ENCODE measurements around the gene PEX7. TPM values are rescaled to one million over a fixed set of nuclear protein-coding genes. Genes with fewer than 3 reads are reported as not detected.
"Not testable (repeated sequence)": the region's sequence is repeated elsewhere in the genome, so short reads cannot be mapped to it uniquely, and the experiment has no call there.

PEX7 gene
- total RNA-seq, 1 donor from 2014 or later = 10.4 TPM

DNA sequence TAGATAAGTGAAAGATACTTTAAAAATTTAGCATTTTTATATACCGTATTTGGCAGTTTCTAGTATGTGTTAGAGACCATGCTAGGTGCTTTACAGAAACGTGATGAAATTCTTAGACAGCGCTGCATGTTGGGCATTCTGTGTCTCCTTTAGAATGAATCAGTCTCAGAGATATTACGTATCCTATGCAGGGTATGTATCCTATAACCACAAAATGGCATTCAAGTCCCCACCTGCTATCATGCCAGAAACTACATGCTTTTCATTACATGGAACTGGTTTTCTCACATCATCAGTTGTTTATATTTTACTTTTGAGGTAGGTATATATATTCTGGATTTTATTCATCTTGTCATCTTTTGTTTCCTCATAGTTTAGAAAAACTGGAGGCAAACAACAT is 42.3 kb downstream of the PEX7 start:
- H3K27ac ChIP-seq (ENCODE audit: low read depth, low read length) = no peak overlapping the region
- no peaks in the 10 kb centered on the region for H3K9me3 ChIP-seq (ENCODE audit: control insufficient read depth in 3 of 3, low read length in 3 of 3)
- no peaks in the 10 kb centered on the region for H3K36me3 ChIP-seq (ENCODE audit: control insufficient read depth in 3 of 3, insufficient read depth in 3 of 3, low read length in 3 of 3)
- H3K4me1 ChIP-seq (ENCODE audit: control insufficient read depth in 3 of 3, insufficient read depth in 3 of 3, low read length in 3 of 3) = no peaks in the 10 kb centered on the region
- H3K4me3 ChIP-seq (ENCODE audit: low read length in 3 of 3) = no peak overlapping the region
- no peak overlapping the region for H3K9ac ChIP-seq (ENCODE audit: low read depth in 1 of 3, low read length in 3 of 3)
- no peaks in the 10 kb centered on the region for H3K27me3 ChIP-seq (ENCODE audit: control insufficient read depth in 3 of 3, insufficient read depth in 3 of 3, low read length in 3 of 3)

DNA sequence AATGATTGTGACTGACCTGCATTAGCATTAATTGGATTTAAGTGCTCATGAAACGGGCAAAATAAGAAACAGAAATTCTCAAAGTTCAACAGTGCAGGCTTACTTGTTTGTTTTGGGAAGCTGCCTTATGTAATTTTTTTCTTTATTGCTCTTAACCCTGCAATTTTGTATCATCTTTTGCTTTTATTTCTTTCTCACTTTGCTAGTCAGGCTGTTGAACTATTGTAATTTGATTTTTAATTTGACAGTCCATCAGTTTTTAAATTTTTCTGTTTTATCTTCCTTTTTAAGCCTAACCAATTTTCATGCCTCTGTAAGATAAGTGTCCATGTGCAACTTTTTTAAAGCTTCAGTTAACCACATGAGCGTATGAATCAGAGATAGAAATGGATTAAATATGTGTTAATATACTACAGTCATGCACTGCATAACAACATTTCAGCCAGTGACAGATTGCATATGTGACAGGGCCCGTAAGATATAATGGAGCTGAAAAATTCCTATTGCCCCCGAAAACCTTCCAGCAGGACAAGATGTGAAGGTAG is 44.6 kb downstream of the PEX7 start:
- no peak overlapping the region for H3K9ac ChIP-seq (ENCODE audit: low read depth in 1 of 3, low read length in 3 of 3)

DNA sequence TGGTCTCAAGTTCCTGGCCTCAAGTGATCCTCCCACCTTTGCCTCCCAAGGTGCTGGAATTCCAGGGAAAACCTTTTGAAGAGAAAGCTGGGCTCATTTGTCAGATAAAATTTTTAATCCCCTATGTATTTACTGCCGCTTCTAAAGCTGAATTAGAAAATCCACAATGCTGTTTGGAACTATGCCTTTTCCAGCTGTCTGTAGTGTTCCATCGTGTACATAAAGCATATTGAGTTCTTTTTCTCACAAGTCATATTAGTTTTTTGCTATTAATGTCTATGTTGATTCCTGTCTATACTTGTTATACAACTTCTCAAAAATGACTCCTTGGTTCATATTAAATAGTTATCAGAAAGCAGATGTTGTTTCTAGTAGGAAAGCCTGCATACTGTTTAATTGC is 47.1 kb downstream of the PEX7 start:
- Histone ChIP-seq H3K9me3 (ENCODE audit: control insufficient read depth in 3 of 3, low read length in 3 of 3) (peaks cover 0 to 6% (median 0%) of the 10 kb centered on the region in 3 donors), H3K36me3 (ENCODE audit: control insufficient read depth in 3 of 3, insufficient read depth in 3 of 3, low read length in 3 of 3) (peaks cover 2 to 8% (median 5%) of the 10 kb centered on the region in 3 donors), H3K4me3 (ENCODE audit: low read length in 3 of 3) (no peak overlapping the region), H3K27ac (ENCODE audit: low read depth, low read length) (no peak overlapping the region), H3K27me3 (ENCODE audit: control insufficient read depth in 3 of 3, insufficient read depth in 3 of 3, low read length in 3 of 3) (no peaks in the 10 kb centered on the region), H3K9ac (ENCODE audit: low read depth in 1 of 3, low read length in 3 of 3) (no peak overlapping the region), H3K4me1 (ENCODE audit: control insufficient read depth in 3 of 3, insufficient read depth in 3 of 3, low read length in 3 of 3) (no peaks in the 10 kb centered on the region)

More for the DNA sequence above, 44.6 kb downstream of the PEX7 start:
- no peaks in the 10 kb centered on the region for H3K4me1 ChIP-seq (ENCODE audit: control insufficient read depth in 3 of 3, insufficient read depth in 3 of 3, low read length in 3 of 3)
- H3K36me3 ChIP-seq (ENCODE audit: control insufficient read depth in 3 of 3, insufficient read depth in 3 of 3, low read length in 3 of 3) = peaks cover 0 to 6% (median 2%) of the 10 kb centered on the region in 3 donors
- H3K27me3 ChIP-seq (ENCODE audit: control insufficient read depth in 3 of 3, insufficient read depth in 3 of 3, low read length in 3 of 3) = no peaks in the 10 kb centered on the region
- H3K4me3 ChIP-seq (ENCODE audit: low read length in 3 of 3) = no peak overlapping the region
- H3K9me3 ChIP-seq (ENCODE audit: control insufficient read depth in 3 of 3, low read length in 3 of 3) = no peaks in the 10 kb centered on the region
- no peak overlapping the region for H3K27ac ChIP-seq (ENCODE audit: low read depth, low read length)

DNA sequence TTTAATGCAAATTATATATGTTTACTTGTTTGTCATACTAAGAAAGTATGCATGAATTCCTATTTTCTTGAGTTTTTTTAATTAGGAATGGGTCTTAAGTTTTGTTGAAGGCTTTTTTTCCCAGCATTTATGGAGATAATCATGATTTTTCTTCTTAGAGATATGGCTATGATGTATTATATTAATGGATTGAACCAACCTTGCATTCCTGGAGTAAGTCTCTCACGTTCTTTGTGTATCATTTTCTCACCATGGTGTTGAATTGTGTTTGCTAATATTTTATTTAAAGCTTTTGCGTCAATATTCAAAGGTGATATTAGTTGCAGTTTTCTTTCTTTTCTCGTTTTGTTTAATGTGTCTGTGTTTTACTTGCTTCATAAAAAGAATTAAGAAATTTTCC is 51.4 kb downstream of the PEX7 start:
- Histone ChIP-seq H3K4me3 (ENCODE audit: low read length in 3 of 3) (no peak overlapping the region), H3K9me3 (ENCODE audit: control insufficient read depth in 3 of 3, low read length in 3 of 3) (peaks cover 0 to 6% (median 0%) of the 10 kb centered on the region in 3 donors), H3K36me3 (ENCODE audit: control insufficient read depth in 3 of 3, insufficient read depth in 3 of 3, low read length in 3 of 3) (peaks cover 2 to 8% (median 5%) of the 10 kb centered on the region in 3 donors), H3K27ac (ENCODE audit: low read depth, low read length) (no peak overlapping the region), H3K4me1 (ENCODE audit: control insufficient read depth in 3 of 3, insufficient read depth in 3 of 3, low read length in 3 of 3) (no peaks in the 10 kb centered on the region), H3K9ac (ENCODE audit: low read depth in 1 of 3, low read length in 3 of 3) (no peak overlapping the region), H3K27me3 (ENCODE audit: control insufficient read depth in 3 of 3, insufficient read depth in 3 of 3, low read length in 3 of 3) (no peaks in the 10 kb centered on the region)

DNA sequence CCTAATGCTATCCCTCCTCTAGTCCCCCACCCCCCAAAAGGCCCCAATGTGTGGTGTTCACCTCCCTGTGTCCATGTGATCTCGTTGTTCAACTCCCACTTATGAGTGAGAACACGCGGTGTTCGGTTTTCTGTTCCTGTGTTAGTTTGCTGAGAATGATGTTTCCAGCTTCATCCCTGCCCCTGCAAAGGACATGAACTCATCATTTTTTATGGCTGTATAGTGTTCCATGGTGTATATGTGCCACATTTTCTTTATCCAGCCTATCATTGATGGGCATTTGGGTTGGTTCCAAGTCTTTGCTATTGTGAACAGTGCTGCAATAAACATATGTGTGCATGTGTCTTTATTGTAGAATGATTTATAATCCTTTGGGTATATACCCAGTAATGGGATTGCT is 54.1 kb downstream of the PEX7 start:
- H3K4me1 ChIP-seq (ENCODE audit: control insufficient read depth in 3 of 3, insufficient read depth in 3 of 3, low read length in 3 of 3); H3K9me3 ChIP-seq (ENCODE audit: control insufficient read depth in 3 of 3, low read length in 3 of 3): not testable (repeated sequence)

DNA sequence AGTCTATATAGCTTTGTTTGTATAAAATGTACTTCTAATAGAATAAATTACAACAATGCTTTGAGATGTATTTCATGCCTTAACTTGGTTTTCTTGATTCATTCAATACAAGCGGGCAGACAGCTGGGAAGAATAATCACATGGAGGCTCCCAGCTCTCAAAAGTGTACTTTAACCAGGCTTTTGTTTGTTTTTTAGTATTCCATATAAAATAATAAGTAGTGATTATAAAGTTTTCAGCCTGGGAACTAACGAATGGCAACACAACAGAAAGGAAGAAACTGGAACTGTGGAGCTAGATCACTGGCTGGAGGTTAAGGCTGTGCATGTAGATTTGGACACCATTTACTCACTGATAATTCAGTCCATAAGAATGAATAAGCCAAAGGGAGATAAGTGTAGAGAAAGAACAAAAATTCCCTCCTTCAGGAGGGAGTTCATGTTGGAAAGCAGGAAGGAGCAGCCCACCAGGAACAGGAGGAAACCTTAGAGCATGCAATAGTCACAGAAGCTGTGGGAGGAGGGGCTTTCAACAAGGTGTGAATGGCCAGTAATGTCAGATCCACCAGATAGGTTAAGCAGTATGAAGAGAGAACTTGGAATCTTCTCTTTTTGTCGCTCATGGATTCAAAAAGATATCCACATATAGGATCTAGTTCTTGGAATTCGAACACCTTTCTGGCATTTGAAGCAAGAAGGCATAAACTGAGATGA is 58.5 kb downstream of the PEX7 start:
- Histone ChIP-seq H3K36me3 (ENCODE audit: control insufficient read depth in 3 of 3, insufficient read depth in 3 of 3, low read length in 3 of 3) (no peaks in the 10 kb centered on the region), H3K9ac (ENCODE audit: low read depth in 1 of 3, low read length in 3 of 3) (no peak overlapping the region), H3K4me3 (ENCODE audit: low read length in 3 of 3) (no peak overlapping the region), H3K27me3 (ENCODE audit: control insufficient read depth in 3 of 3, insufficient read depth in 3 of 3, low read length in 3 of 3) (no peaks in the 10 kb centered on the region), H3K9me3 (ENCODE audit: control insufficient read depth in 3 of 3, low read length in 3 of 3) (no peaks in the 10 kb centered on the region), H3K4me1 (ENCODE audit: control insufficient read depth in 3 of 3, insufficient read depth in 3 of 3, low read length in 3 of 3) (no peaks in the 10 kb centered on the region), H3K27ac (ENCODE audit: low read depth, low read length) (no peak overlapping the region)

More for the DNA sequence above, 54.1 kb downstream of the PEX7 start:
- H3K9ac ChIP-seq (ENCODE audit: low read depth in 1 of 3, low read length in 3 of 3); H3K27me3 ChIP-seq (ENCODE audit: control insufficient read depth in 3 of 3, insufficient read depth in 3 of 3, low read length in 3 of 3); H3K4me3 ChIP-seq (ENCODE audit: low read length in 3 of 3); H3K36me3 ChIP-seq (ENCODE audit: control insufficient read depth in 3 of 3, insufficient read depth in 3 of 3, low read length in 3 of 3); H3K27ac ChIP-seq (ENCODE audit: low read depth, low read length): not testable (repeated sequence)

DNA sequence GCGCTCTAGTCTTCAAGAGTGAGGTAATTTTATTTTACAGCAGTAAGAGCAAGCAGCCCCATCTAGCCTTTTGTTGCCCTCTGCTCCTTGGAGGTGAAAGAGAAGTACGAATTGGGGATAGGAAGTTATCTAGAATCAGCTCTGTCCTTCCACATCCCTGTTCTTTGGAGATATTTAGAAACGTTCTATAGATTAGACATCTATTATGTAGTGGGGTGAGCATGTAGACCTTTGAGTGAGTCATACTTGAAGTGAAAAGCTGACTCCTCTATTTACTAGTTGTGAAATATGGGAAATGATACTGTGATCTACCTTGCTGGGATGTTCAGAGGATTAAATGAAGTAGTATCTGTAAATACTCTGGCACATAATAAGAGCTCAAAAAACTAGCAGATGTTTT is 63.7 kb downstream of the PEX7 start:
- no peak overlapping the region for H3K4me3 ChIP-seq (ENCODE audit: low read length in 3 of 3)
- H3K9ac ChIP-seq (ENCODE audit: low read depth in 1 of 3, low read length in 3 of 3) = no peak overlapping the region
- H3K4me1 ChIP-seq (ENCODE audit: control insufficient read depth in 3 of 3, insufficient read depth in 3 of 3, low read length in 3 of 3) = no peaks in the 10 kb centered on the region
- H3K27ac ChIP-seq (ENCODE audit: low read depth, low read length) = no peak overlapping the region
- H3K27me3 ChIP-seq (ENCODE audit: control insufficient read depth in 3 of 3, insufficient read depth in 3 of 3, low read length in 3 of 3) = no peaks in the 10 kb centered on the region
- no peaks in the 10 kb centered on the region for H3K36me3 ChIP-seq (ENCODE audit: control insufficient read depth in 3 of 3, insufficient read depth in 3 of 3, low read length in 3 of 3)
- H3K9me3 ChIP-seq (ENCODE audit: control insufficient read depth in 3 of 3, low read length in 3 of 3) = no peaks in the 10 kb centered on the region

DNA sequence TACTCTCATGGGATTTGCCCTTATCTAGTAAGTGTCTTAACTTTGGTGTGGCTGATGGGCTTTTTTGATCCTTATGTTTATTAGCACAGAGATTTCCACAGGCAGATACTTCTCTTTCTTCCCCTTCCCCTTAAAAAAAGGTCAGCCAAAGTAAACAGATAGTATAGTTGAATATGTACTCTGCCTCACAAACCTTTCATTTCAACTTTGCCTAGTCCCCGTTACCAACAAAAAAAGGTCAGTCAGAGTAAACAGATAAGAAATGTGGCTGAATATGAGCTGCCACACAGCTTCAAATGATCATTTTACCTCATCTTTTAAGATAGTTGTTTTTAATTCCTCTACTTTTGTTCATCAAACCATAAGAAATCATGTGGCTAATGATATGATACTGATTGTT is 65.6 kb downstream of the PEX7 start:
- Histone ChIP-seq H3K4me1 (ENCODE audit: control insufficient read depth in 3 of 3, insufficient read depth in 3 of 3, low read length in 3 of 3) (no peaks in the 10 kb centered on the region), H3K9ac (ENCODE audit: low read depth in 1 of 3, low read length in 3 of 3) (no peak overlapping the region), H3K36me3 (ENCODE audit: control insufficient read depth in 3 of 3, insufficient read depth in 3 of 3, low read length in 3 of 3) (no peaks in the 10 kb centered on the region), H3K27ac (ENCODE audit: low read depth, low read length) (no peak overlapping the region), H3K9me3 (ENCODE audit: control insufficient read depth in 3 of 3, low read length in 3 of 3) (no peaks in the 10 kb centered on the region), H3K4me3 (ENCODE audit: low read length in 3 of 3) (no peak overlapping the region), H3K27me3 (ENCODE audit: control insufficient read depth in 3 of 3, insufficient read depth in 3 of 3, low read length in 3 of 3) (no peaks in the 10 kb centered on the region)

DNA sequence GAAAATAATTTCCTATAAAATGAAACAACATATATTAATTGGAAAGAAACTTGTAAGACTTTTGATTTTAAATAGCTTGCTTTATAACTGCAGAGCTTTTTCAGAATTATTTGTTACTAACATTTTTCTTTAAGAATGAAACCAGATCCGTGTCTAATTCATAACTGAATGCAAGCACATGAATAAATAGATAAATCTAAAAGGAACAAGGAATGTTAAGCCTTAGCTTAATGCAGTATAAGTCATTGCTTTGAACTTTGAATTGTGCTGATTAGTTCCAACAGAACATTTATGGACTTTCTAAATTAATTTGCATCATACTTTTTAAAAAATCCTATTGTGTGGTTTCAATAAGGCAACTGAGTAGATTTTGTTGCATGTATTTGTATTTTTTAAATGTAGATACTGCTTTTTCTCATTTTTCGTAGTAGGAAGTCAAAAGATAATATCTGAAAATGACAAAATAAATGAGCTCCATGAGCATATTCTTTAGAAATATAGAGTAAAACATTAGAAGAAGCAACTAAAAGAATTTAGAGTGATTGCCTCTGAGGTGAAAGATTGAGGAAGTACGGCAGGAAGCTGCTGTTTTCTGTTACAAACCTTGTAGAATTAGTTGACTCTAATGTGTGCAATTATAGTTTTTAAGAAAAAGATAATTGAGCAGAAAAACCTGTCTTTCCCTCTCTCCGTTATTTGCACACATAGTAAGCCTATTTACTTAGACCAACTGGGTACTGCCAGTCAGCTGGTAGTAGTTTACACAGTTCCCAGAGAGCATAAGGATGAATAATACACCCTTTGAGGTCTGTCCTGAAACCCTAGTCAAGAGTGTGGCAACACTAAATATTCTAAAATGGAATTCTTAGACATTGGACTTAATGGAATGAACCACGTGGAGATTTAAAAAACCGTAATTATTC is 67.1 kb downstream of the PEX7 start:
- Histone ChIP-seq H3K27me3 (ENCODE audit: control insufficient read depth in 3 of 3, insufficient read depth in 3 of 3, low read length in 3 of 3) (no peaks in the 10 kb centered on the region), H3K27ac (ENCODE audit: low read depth, low read length) (no peak overlapping the region), H3K9ac (ENCODE audit: low read depth in 1 of 3, low read length in 3 of 3) (no peak overlapping the region), H3K4me3 (ENCODE audit: low read length in 3 of 3) (no peak overlapping the region), H3K36me3 (ENCODE audit: control insufficient read depth in 3 of 3, insufficient read depth in 3 of 3, low read length in 3 of 3) (no peaks in the 10 kb centered on the region), H3K9me3 (ENCODE audit: control insufficient read depth in 3 of 3, low read length in 3 of 3) (no peaks in the 10 kb centered on the region), H3K4me1 (ENCODE audit: control insufficient read depth in 3 of 3, insufficient read depth in 3 of 3, low read length in 3 of 3) (no peaks in the 10 kb centered on the region)

All from skeletal muscle tissue (tissue), 4 donors.